Measurements from ENCODE around the gene PRDX2. TPM values are rescaled to one million over a fixed set of nuclear protein-coding genes. Genes with fewer than 3 reads are reported as not detected.

The PRDX2 gene
- total RNA-seq, 2 experiments from 2014 or later: 274 to 288 TPM

DNA sequence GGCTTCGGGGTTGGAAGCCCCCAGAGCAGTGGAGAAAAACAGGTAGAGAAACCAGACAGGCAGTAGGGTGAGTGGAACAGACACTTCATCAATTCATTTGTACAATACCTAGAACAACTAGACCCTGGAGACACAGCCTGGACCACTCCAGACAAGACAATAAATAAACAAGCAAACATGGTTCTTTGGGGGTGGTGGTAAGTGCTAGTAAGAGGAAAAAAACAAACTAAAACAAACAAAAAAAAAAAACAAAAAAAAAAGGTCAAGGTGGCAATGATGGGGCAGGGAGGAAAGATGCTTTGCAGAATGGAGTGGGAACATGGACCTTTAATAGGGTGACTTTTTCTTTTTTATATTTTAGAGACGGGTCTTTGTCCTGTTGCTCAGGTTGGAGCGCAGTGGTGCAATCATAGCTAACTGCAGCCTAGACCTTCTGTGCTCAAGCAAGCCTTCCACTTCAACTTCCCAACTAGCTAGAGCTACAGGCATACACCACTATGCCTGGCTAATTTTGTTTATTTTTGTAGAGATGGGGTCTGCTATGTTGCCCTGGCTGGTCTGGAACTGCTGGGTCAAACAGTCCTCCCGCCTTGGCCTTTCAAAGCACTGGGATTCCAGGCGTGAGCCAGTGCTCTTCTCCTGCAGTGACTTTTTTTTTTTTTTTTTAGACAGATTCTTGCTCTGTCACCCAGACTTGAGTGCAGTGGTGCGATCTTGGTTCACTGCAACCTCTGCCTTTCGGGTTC, 7.2 kb downstream of the PRDX2 start:
- Mint-ChIP-seq H3K27me3 (no peaks in the 10 kb centered on the region), H3K4me3 (peak overlapping the region; percentile 74), H3K36me3 (ENCODE audit: low read depth) (peaks cover 14% of the 10 kb centered on the region), H3K27ac (peak overlapping the region; percentile 95), H3K9me3 (no peaks in the 10 kb centered on the region), H3K4me1 (peaks cover 35% of the 10 kb centered on the region)
- DNase-seq: no peak
- ChIA-PET CTCF (interaction anchor here (3.6 to 11.5 kb wide), 4 partner anchors 13 to 53 kb away, joined by 21 to 211 read pairs (median 66); partner anchors contain the start of gene HOOK2), POLR2A (interaction anchor here (0.6 kb wide), 1 partner anchor 66 kb away, joined by 6 read pairs; no protein-coding TSS in a partner anchor)

DNA sequence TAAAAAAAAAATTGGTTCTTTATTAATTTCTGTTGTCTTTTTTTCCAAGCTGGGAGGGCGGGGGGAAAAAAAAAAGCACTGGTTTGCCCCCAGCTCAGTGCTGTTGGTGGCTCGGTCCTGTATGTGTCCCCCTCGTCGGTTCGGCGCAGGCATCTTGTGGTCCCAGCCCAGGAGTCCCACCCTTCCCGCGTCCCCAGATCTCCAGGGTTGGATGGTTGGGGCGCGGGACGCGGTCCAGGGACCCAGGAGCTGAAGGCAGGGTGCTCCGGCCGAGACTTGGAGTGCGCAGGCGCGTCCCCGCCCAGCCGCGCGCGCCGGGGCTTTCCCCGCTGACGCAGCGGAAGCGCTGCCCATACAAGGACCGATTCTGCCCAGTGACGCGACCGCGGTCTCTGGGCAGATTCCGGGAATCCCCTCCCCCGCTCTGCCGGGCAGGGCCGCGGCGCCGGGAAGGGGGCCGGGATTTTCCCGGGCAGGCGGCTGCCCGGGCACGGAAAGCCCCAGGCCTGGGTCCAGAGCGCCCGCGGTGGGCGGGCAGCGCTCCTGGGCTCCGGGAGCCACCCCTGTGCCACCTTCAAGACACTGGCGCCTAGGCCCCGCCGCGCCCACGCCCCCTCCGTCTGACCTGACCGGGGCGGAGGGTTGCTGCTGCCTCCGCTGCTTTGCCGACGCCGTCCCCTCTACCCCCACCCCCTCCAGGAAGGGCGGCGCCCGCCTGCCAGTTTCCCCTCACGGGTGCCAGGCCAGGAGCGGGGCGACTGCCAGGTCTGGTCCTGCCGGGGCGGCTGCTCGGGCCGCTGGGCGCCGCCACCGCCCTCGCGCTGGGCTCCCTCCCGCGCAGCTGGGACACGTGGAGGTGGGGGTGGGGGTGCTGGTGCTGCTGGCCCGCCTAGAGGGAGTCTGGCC, 8.1 kb downstream of the PRDX2 start:
- DNase-seq: peak; percentile 90
- Mint-ChIP-seq H3K36me3 (ENCODE audit: low read depth) (peaks cover 14% of the 10 kb centered on the region), H3K4me3 (peak overlapping the region; percentile 93), H3K4me1 (peaks cover 42% of the 10 kb centered on the region), H3K27ac (peak overlapping the region; percentile 98), H3K27me3 (no peaks in the 10 kb centered on the region), H3K9me3 (no peaks in the 10 kb centered on the region)
- ChIA-PET CTCF (interaction anchor here (0.6 to 11.5 kb wide), 9 partner anchors 12 to 401 kb away, joined by 3 to 211 read pairs (median 14); partner anchors contain the start of genes HOOK2 and RNASEH2A), POLR2A (interaction anchor here (0.6 to 3.3 kb wide), 7 partner anchors 11 to 504 kb away, joined by 4 to 50 read pairs (median 6); partner anchors contain the start of gene GET3)

DNA sequence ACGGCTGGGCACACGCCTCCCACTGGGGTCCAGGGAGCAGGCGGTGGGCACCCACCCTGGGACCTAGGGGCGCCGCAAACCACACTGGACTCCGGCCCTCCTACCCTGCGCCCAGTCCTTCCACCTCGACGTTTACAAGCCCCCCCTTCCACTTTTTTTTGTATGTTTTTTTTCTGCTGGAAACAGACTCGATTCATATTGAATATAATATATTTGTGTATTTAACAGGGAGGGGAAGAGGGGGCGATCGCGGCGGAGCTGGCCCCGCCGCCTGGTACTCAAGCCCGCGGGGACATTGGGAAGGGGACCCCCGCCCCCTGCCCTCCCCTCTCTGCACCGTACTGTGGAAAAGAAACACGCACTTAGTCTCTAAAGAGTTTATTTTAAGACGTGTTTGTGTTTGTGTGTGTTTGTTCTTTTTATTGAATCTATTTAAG, 8.7 kb downstream of the PRDX2 start:
- no peak for DNase-seq
- CTCF ChIA-PET: interaction anchor here (0.5 to 11.5 kb wide), 10 partner anchors 8 to 402 kb away, joined by 3 to 211 read pairs (median 5); partner anchors contain the start of gene RNASEH2A
- H3K36me3 Mint-ChIP-seq (ENCODE audit: low read depth): peaks cover 14% of the 10 kb centered on the region

DNA sequence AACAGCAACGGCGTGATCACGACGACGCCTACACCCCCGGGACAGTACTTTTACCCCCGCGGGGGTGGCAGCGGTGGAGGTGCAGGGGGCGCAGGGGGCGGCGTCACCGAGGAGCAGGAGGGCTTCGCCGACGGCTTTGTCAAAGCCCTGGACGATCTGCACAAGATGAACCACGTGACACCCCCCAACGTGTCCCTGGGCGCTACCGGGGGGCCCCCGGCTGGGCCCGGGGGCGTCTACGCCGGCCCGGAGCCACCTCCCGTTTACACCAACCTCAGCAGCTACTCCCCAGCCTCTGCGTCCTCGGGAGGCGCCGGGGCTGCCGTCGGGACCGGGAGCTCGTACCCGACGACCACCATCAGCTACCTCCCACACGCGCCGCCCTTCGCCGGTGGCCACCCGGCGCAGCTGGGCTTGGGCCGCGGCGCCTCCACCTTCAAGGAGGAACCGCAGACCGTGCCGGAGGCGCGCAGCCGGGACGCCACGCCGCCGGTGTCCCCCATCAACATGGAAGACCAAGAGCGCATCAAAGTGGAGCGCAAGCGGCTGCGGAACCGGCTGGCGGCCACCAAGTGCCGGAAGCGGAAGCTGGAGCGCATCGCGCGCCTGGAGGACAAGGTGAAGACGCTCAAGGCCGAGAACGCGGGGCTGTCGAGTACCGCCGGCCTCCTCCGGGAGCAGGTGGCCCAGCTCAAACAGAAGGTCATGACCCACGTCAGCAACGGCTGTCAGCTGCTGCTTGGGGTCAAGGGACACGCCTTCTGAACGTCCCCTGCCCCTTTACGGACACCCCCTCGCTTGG, 9.3 kb downstream of the PRDX2 start:
- peak overlapping the region; percentile 93 for H3K4me3 Mint-ChIP-seq
- H3K27me3 Mint-ChIP-seq: no peaks in the 10 kb centered on the region
- H3K4me1 Mint-ChIP-seq: peaks cover 49% of the 10 kb centered on the region
- no peaks in the 10 kb centered on the region for H3K9me3 Mint-ChIP-seq
- CTCF ChIA-PET: interaction anchor here (0.5 to 11.5 kb wide), 15 partner anchors 9 to 173 kb away, joined by 3 to 211 read pairs (median 5); partner anchors contain the start of genes HOOK2 and RNASEH2A
- DNase-seq: peak; percentile 86
- peaks cover 14% of the 10 kb centered on the region for H3K36me3 Mint-ChIP-seq (ENCODE audit: low read depth)
- POLR2A ChIA-PET: interaction anchor here (0.5 to 3.3 kb wide), 9 partner anchors 9 to 393 kb away, joined by 3 to 50 read pairs (median 3); partner anchors contain the start of genes ZNF490 and ZNF791
- peak overlapping the region; percentile 98 for H3K27ac Mint-ChIP-seq

More for the DNA sequence above, 8.7 kb downstream of the PRDX2 start:
- Mint-ChIP-seq H3K9me3 (no peaks in the 10 kb centered on the region), H3K4me3 (peak overlapping the region; percentile 93), H3K4me1 (peaks cover 48% of the 10 kb centered on the region), H3K27ac (peak overlapping the region; percentile 98), H3K27me3 (no peaks in the 10 kb centered on the region)
- POLR2A ChIA-PET: interaction anchor here (0.6 to 3.3 kb wide), 7 partner anchors 10 to 503 kb away, joined by 3 to 50 read pairs (median 6); partner anchors contain the start of gene GET3

DNA sequence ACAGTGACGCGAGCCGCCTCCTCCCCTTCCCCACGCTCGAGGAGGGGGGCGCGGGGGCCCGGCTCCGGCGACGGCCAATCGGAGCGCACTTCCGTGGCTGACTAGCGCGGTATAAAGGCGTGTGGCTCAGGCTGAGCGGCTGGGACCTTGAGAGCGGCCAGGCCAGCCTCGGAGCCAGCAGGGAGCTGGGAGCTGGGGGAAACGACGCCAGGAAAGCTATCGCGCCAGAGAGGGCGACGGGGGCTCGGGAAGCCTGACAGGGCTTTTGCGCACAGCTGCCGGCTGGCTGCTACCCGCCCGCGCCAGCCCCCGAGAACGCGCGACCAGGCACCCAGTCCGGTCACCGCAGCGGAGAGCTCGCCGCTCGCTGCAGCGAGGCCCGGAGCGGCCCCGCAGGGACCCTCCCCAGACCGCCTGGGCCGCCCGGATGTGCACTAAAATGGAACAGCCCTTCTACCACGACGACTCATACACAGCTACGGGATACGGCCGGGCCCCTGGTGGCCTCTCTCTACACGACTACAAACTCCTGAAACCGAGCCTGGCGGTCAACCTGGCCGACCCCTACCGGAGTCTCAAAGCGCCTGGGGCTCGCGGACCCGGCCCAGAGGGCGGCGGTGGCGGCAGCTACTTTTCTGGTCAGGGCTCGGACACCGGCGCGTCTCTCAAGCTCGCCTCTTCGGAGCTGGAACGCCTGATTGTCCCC, 10.1 kb downstream of the PRDX2 start, which contains the start of gene JUNB:
TSS of gene JUNB (plus strand) at position 142 of the 706 bp plus-strand sequence. CDS start at position 428, 286 bp downstream.
- ChIA-PET CTCF (interaction anchor here (0.6 to 11.5 kb wide), 12 partner anchors 9 to 174 kb away, joined by 3 to 211 read pairs (median 5); partner anchors contain the start of gene HOOK2), POLR2A (interaction anchor here (0.6 to 3.3 kb wide), 10 partner anchors 9 to 947 kb away, joined by 3 to 50 read pairs (median 3); partner anchors contain the start of genes GCDH, ZNF490 and ZNF791)
- H3K27ac Mint-ChIP-seq: peak within 1 kb of the TSS; percentile 98
- peak; percentile 96 for DNase-seq
- no peaks in the 10 kb centered on the region for H3K27me3 Mint-ChIP-seq
- H3K4me1 Mint-ChIP-seq: peaks cover 49% of the 10 kb centered on the region
- H3K36me3 Mint-ChIP-seq (ENCODE audit: low read depth): peaks cover 12% of the 10 kb centered on the region
- H3K4me3 Mint-ChIP-seq: peak within 1 kb of the TSS; percentile 93
- H3K9me3 Mint-ChIP-seq: no peaks in the 10 kb centered on the region

DNA sequence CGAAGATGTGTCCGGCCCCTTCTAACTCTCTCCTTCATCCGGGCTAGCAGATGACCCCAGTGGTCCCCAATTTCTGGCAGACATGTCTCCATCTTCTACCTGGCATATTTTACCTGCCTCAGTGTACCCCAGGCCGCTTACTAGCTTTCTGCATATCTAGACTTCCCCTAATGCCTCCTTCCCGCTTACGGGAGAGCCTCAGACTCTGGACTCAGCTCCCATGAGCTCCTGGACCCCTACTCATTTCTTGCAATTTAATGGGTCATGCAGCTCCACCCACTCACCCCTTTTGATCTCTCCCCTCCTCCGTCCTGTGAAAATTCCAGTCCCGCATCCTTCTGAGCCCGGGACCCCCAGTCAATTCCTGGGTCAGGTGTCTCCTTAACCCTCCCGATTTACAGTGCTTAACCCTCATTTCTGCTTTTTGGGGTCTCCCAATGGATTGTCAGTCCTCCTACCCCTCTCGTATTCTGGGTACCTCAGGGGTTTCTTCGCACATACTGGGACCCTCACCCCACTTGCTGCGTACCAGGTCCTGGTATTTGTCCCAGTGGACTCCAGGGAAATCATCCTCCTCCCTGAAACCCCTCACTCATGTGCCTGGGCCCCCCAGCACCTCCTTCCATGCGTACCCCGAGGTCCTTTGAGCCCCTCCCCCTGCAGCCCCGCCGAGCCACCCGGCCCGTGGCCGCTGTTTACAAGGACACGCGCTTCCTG, 10.8 kb downstream of the PRDX2 start:
- ChIA-PET CTCF (interaction anchor here (1.6 to 11.5 kb wide), 6 partner anchors 9 to 56 kb away, joined by 5 to 211 read pairs (median 31); partner anchors contain the start of gene HOOK2), POLR2A (interaction anchor here (0.6 to 3.3 kb wide), 6 partner anchors 8 to 180 kb away, joined by 3 to 50 read pairs (median 3); partner anchors contain the start of genes GCDH, ZNF490 and ZNF791)
- H3K27ac Mint-ChIP-seq: peak overlapping the region; percentile 94
- H3K36me3 Mint-ChIP-seq (ENCODE audit: low read depth): peaks cover 12% of the 10 kb centered on the region
- no peak for DNase-seq
- peaks cover 42% of the 10 kb centered on the region for H3K4me1 Mint-ChIP-seq
- H3K27me3 Mint-ChIP-seq: no peaks in the 10 kb centered on the region
- no peaks in the 10 kb centered on the region for H3K9me3 Mint-ChIP-seq
- H3K4me3 Mint-ChIP-seq: peak overlapping the region; percentile 93

DNA sequence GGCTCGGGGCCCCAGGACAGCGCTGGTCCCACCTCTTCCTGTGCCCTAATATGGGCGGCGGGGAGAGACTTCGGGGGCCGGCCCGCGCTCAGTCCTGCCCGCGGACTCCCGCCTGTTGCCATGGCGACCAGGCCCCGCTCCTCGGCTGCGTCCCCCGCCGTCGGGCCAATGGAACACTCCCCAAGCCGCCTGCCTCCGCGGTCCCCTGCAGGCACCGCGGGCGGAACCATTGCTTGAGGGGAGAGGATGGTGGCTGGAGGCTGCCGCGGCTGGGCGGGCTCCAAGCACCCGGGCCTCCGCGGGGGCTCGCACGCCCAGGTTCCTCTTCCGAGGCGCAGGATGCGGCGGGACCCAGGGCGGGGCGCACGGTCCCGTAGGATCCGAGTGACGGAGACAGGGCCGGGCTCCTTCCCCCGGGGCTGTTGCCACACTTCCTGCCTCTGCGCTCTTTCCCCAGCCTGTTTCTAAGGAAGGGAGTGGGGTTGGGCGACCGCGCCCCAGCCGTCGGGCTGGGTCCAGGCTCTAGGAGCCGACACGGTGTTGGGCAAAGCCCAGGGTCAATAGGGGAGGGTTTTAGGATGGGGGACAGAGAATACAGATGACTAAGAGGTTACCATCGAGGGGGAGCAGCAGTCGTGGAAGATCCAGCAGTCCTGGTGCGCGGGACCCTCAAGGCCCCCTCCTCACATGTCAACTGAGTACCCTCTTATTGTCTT, 11.5 kb downstream of the PRDX2 start:
- peak; percentile 94 for DNase-seq
- Mint-ChIP-seq H3K4me1 (peaks cover 39% of the 10 kb centered on the region), H3K9me3 (no peaks in the 10 kb centered on the region), H3K4me3 (peak overlapping the region; percentile 93), H3K27ac (peak overlapping the region; percentile 94), H3K27me3 (no peaks in the 10 kb centered on the region), H3K36me3 (ENCODE audit: low read depth) (peaks cover 12% of the 10 kb centered on the region)
- POLR2A ChIA-PET: interaction anchor here (1.0 kb wide), 1 partner anchor 12 kb away, joined by 3 read pairs; no protein-coding TSS in a partner anchor
- CTCF ChIA-PET: interaction anchor here (0.8 to 11.5 kb wide), 4 partner anchors 13 to 1822 kb away, joined by 3 to 211 read pairs (median 35); no protein-coding TSS in a partner anchor

DNA sequence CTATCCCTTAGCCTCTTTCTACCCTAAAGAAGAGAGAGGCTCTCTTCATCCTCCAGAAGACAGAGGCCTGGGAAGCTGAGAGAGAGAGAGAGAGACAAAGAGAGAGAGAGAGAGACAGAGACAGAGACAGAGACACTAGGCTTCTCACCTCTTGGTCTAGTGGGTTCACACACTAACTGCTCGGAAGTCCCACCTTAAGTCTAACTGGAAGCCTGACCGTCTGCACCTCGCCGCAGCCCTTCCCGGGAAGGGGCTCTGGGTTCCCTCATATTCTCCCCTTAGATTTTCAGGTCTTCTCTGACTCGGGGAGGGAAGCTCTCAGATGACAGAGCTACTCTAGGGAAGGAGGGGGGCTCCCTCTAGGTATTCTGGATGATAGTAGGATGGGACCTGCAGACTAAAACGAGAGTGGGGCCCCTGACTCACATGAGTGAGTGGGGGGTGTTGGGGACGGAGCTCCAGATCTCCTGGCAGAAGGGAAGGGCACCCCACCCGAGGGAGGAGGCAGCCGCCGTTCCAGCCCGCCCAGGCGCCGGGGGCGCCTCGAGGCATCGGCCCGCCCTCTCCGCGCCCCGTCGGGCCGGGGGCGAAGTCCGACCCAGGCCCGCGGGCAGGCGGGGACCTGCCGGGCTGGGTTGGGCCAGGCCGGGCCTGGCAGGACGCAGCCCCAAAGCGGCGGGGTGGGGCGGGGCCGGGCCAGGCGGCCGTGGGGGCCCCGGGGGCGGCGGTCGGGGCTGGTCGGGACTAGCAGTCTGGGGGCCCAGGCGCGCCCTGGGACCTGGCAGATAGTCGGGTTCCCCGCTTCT, 12.3 kb downstream of the PRDX2 start:
- Mint-ChIP-seq H3K4me3 (peak overlapping the region; percentile 93), H3K27me3 (no peaks in the 10 kb centered on the region), H3K36me3 (ENCODE audit: low read depth) (peaks cover 12% of the 10 kb centered on the region), H3K27ac (peak overlapping the region; percentile 95), H3K9me3 (no peaks in the 10 kb centered on the region), H3K4me1 (peaks cover 32% of the 10 kb centered on the region)
- ChIA-PET CTCF (interaction anchor here (0.8 to 2.6 kb wide), 4 partner anchors 7 to 1821 kb away, joined by 3 to 22 read pairs (median 4); no protein-coding TSS in a partner anchor), POLR2A (interaction anchor here (0.6 to 1.0 kb wide), 2 partner anchors 12 to 107 kb away, joined by 3 to 7 read pairs; partner anchors contain the start of gene DHPS)
- DNase-seq: no peak

DNA sequence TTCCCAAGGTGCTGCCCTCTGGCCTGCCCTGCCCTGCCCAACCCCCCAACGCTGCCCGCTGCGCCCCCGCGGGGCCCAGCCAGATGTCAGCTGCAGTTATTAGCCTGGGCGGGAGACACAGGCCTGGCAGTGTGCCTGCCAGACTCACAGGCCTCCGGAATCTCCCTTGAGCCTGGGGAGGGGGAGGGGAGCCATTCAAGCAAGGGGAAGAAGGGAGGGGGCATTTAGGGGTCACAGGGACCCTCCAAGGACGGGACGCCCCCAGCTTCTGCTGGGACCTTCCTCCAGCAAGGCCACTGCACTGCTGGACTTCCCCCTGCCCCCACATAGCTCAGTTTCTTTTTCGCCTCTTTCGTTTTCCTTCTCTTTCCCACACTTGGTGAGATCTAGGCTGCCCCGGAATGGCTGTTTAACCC, 12.9 kb downstream of the PRDX2 start:
- Mint-ChIP-seq H3K4me1 (peaks cover 29% of the 10 kb centered on the region), H3K4me3 (peak overlapping the region; percentile 84), H3K9me3 (no peaks in the 10 kb centered on the region), H3K27me3 (no peaks in the 10 kb centered on the region), H3K36me3 (ENCODE audit: low read depth) (peaks cover 10% of the 10 kb centered on the region), H3K27ac (peak overlapping the region; percentile 95)
- DNase-seq: no peak
- CTCF ChIA-PET: interaction anchor here (0.8 to 2.6 kb wide), 4 partner anchors 8 to 1820 kb away, joined by 3 to 22 read pairs (median 4); no protein-coding TSS in a partner anchor
- POLR2A ChIA-PET: interaction anchor here (0.6 to 1.0 kb wide), 2 partner anchors 11 to 107 kb away, joined by 3 to 7 read pairs; partner anchors contain the start of gene DHPS
